ENCODE results near the gene THEMIS2. TPM values are rescaled to one million over a fixed set of nuclear protein-coding genes. Genes with fewer than 3 reads are reported as not detected.
A peak's percentile ranks its signal among the peaks of the same experiment; 100 is the strongest.

THEMIS2 gene
- total RNA-seq, 1 donor from 2014 or later, result 3.1 TPM

DNA sequence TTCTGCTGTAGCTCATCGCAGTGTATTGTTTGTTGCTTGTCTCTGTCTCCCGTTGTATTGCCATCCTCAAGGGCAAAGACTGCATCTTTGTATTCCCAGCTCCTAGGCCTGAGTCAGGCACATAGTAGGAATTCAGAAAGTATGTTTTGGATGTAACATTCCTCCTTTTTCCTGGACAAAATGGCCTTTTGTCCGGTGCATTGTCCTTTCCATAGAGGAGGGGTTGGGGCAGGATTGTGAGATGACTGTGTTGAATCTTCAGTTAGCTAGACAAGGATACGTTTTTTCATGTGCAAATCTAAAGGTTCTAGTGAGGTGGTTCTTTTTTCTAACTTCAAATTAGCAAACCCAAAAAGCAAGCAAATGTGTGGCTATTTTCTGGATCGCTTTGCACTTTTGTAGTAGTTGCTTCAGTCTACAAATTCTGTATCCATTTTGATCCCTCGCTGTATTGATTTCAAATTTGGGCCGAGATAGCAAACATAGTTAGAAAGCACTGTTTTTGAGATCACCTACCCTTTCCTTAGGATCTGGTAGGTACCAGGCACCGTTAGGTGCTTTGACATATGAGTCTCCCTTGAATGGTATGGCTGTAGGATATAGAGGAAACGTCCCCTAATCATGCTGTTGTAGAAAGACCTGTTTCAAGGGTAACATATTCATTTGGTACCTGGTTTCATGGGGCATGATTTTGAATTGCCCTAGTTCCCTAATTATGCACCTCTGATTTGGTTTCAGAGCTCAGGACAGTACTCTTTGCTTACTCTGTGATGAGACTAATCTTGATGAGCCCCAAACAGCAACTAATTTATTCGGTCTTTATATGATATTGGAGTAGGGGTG lies 40.6 kb upstream of the THEMIS2 start:
- Mint-ChIP-seq H3K27me3 (no peaks in the 10 kb centered on the region), H3K4me3 (peak overlapping the region; percentile 92), H3K9me3 (no peaks in the 10 kb centered on the region), H3K36me3 (no peaks in the 10 kb centered on the region), H3K4me1 (ENCODE audit: unreplicated experiment) (peaks cover 17% of the 10 kb centered on the region), H3K27ac (peak overlapping the region; percentile 95)
- DNase-seq (ENCODE audit: extremely low spot score, unreplicated experiment), result no peak
- TF ChIP-seq, protein P1, sequence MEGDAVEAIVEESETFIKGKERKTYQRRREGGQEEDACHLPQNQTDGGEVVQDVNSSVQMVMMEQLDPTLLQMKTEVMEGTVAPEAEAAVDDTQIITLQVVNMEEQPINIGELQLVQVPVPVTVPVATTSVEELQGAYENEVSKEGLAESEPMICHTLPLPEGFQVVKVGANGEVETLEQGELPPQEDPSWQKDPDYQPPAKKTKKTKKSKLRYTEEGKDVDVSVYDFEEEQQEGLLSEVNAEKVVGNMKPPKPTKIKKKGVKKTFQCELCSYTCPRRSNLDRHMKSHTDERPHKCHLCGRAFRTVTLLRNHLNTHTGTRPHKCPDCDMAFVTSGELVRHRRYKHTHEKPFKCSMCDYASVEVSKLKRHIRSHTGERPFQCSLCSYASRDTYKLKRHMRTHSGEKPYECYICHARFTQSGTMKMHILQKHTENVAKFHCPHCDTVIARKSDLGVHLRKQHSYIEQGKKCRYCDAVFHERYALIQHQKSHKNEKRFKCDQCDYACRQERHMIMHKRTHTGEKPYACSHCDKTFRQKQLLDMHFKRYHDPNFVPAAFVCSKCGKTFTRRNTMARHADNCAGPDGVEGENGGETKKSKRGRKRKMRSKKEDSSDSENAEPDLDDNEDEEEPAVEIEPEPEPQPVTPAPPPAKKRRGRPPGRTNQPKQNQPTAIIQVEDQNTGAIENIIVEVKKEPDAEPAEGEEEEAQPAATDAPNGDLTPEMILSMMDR (conservative IDR thresholded peaks at IDR 0.05), result no peak

- H3K27me3 Mint-ChIP-seq, result no peaks in the 10 kb centered on the region
- no peaks in the 10 kb centered on the region for H3K9me3 Mint-ChIP-seq
- peak overlapping the region; percentile 46 for H3K4me3 Mint-ChIP-seq
- DNase-seq (ENCODE audit: extremely low spot score, unreplicated experiment), result no peak
- TF ChIP-seq, protein P1 (conservative IDR thresholded peaks at IDR 0.05), result no peak
- peaks cover 17% of the 10 kb centered on the region for H3K4me1 Mint-ChIP-seq (ENCODE audit: unreplicated experiment)
- H3K36me3 Mint-ChIP-seq, result no peaks in the 10 kb centered on the region
- H3K27ac Mint-ChIP-seq, result peak overlapping the region; percentile 32
Observed at GRCh38 chr1:27832762-27833161, 39.6 kb upstream of the THEMIS2 start.

DNA sequence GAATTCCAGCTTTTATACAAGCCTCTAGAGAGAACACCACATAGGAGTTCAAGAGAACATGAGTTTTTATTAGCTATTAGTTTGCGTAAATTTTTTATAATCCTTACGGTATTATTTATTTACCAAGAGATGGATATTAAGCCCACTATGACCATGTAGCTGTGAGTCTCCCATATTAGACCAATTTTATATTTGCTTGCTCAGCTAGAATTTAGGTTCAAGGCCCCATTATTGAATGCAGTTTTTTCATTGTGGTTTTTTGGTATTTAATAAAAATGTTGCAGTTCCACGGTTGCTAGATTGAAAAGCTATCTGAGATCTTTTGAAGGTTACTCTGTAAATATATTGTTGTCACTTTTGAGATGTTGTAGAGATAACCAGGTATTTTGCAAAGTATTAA lies 38.9 kb upstream of the THEMIS2 start:
- H3K4me1 Mint-ChIP-seq (ENCODE audit: unreplicated experiment), result peaks cover 17% of the 10 kb centered on the region
- no peaks in the 10 kb centered on the region for H3K27me3 Mint-ChIP-seq
- no peaks in the 10 kb centered on the region for H3K9me3 Mint-ChIP-seq
- DNase-seq (ENCODE audit: extremely low spot score, unreplicated experiment), result no peak
- H3K27ac Mint-ChIP-seq, result no peak overlapping the region
- TF ChIP-seq, protein P1 (conservative IDR thresholded peaks at IDR 0.05), result no peak
- no peaks in the 10 kb centered on the region for H3K36me3 Mint-ChIP-seq
- H3K4me3 Mint-ChIP-seq, result no peak overlapping the region

- no peaks in the 10 kb centered on the region for H3K9me3 Mint-ChIP-seq
- DNase-seq (ENCODE audit: extremely low spot score, unreplicated experiment), result no peak
- no peak overlapping the region for H3K27ac Mint-ChIP-seq
- H3K36me3 Mint-ChIP-seq, result peaks cover 4% of the 10 kb centered on the region
- H3K4me1 Mint-ChIP-seq (ENCODE audit: unreplicated experiment), result peaks cover 17% of the 10 kb centered on the region
- no peak overlapping the region for H3K4me3 Mint-ChIP-seq
- H3K27me3 Mint-ChIP-seq, result no peaks in the 10 kb centered on the region
- TF ChIP-seq, protein P1 (conservative IDR thresholded peaks at IDR 0.05), result no peak
Observed at GRCh38 chr1:27835046-27835445, 37.3 kb upstream of the THEMIS2 start.

DNA sequence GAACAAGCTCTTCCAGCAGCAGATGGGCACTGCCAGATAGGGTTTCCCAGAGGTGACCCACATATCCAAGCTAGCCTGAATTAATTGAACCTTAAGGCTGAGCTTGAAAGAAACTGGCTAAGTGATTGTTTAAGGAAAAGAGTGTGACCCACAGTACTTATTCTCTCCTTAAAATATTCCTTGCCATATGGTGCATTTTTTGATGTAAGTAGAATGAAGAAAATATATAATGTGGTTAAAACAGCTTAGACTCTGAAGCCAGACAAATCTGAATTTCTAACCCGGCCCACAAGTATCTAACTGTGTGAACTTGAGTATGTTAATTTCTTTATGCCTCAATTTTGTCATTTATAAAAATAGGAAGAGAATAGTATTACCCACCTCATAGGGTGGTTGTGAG lies 36.8 kb upstream of the THEMIS2 start:
- no peaks in the 10 kb centered on the region for H3K9me3 Mint-ChIP-seq
- peaks cover 17% of the 10 kb centered on the region for H3K4me1 Mint-ChIP-seq (ENCODE audit: unreplicated experiment)
- H3K4me3 Mint-ChIP-seq, result no peak overlapping the region
- no peak for DNase-seq (ENCODE audit: extremely low spot score, unreplicated experiment)
- H3K27me3 Mint-ChIP-seq, result no peaks in the 10 kb centered on the region
- H3K36me3 Mint-ChIP-seq, result peaks cover 4% of the 10 kb centered on the region
- TF ChIP-seq, protein P1 (conservative IDR thresholded peaks at IDR 0.05), result no peak
- H3K27ac Mint-ChIP-seq, result no peak overlapping the region

All from type B pancreatic cell (in vitro differentiated cells).